HG03045 (cell line): ENCODE data around the gene C5AR1.
"Not testable (repeated sequence)": the region's sequence is repeated elsewhere in the genome, so short reads cannot be mapped to it uniquely, and the experiment has no call there.

ENCODE experiments used
- ATAC-seq: cut with Tn5 transposase; IDR thresholded peaks from one replicate; pipeline ENCODE4 v1.9.1; 2021; ENCODE audit warnings: mild to moderate bottlenecking, moderate library complexity; ENCODE audit not compliant: unreplicated experiment

Gene C5AR1

GRCh38 chr19:47324502-47324901 is 14.8 kb downstream of the C5AR1 start:
- ATAC-seq: no peak

DNA sequence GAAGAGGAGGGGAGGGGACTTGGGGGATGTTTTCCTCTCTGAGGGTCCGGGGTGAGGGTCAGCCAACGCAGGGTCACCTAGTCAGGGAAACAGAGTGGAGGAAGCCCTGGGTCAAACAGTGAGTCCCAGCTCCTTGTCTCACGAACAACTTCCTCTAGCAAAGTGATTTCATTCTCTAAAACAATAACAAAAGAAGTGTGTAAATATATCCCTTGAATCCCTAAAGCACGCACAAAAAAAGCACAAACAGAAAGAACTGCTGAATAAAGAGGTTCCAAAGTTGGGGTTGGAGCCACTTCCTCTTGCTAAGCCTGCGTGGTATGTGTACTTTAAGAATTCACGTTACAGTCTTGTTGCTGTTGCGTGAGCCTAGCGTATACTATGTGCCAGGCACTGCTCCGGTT is 20.8 kb downstream of the C5AR1 start:
- no peak for ATAC-seq

GRCh38 chr19:47331490-47331889 is 21.8 kb downstream of the C5AR1 start:
- no peak for ATAC-seq

- ATAC-seq: no peak
These were observed 22.4 kb downstream of the C5AR1 start, which contains the start of gene C5AR2 for GRCh38 chr19:47331931-47332547. Gene C5AR2 (plus strand): TSS chr19:47332175. CDS start chr19:47340800, 8,625 bp downstream.

- ATAC-seq: not testable (repeated sequence)
These were observed 27.4 kb downstream of the C5AR1 start for GRCh38 chr19:47336765-47337718.

GRCh38 chr19:47339196-47339880 is 29.7 kb downstream of the C5AR1 start:
- no peak for ATAC-seq

DNA sequence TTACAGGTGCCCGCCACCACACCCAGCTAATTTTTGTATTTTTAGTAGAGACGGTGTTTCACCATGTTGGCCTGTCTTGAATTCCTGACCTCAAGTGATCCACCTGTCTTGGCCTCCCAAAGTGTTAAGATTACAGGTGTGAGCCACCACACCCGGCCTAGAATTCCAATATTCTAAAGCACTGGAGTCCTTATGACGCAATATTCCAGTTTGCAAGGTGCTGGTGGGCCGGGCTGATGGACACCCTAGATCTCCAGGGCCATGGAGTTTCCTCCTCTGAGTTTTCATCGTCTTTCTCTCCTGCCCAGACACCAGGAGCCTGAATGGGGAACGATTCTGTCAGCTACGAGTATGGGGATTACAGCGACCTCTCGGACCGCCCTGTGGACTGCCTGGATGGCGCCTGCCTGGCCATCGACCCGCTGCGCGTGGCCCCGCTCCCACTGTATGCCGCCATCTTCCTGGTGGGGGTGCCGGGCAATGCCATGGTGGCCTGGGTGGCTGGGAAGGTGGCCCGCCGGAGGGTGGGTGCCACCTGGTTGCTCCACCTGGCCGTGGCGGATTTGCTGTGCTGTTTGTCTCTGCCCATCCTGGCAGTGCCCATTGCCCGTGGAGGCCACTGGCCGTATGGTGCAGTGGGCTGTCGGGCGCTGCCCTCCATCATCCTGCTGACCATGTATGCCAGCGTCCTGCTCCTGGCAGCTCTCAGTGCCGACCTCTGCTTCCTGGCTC is 31.0 kb downstream of the C5AR1 start:
- ATAC-seq: no peak

DNA sequence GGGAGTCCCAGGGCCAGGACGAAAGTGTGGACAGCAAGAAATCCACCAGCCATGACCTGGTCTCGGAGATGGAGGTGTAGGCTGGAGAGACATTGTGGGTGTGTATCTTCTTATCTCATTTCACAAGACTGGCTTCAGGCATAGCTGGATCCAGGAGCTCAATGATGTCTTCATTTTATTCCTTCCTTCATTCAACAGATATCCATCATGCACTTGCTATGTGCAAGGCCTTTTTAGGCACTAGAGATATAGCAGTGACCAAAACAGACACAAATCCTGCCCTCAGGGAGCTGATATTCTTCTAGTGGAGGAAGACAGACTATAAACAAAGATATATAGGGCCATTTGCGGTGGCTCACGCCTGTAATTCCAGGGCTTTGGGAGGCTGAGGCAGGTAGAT is 32.1 kb downstream of the C5AR1 start:
- ATAC-seq: no peak

- no peak for ATAC-seq
These were observed 33.6 kb downstream of the C5AR1 start for GRCh38 chr19:47343194-47343802.

- no peak for ATAC-seq
These were observed 34.8 kb downstream of the C5AR1 start for GRCh38 chr19:47344425-47344824.

- not testable (repeated sequence) for ATAC-seq
These were observed 36.4 kb downstream of the C5AR1 start for GRCh38 chr19:47346024-47346423.

- ATAC-seq: peak; percentile 92
These were observed 39.4 kb downstream of the C5AR1 start, which contains the start of gene DHX34 for GRCh38 chr19:47348819-47349795. Gene DHX34 (plus strand): TSS chr19:47349315. CDS start chr19:47353031, 3,716 bp downstream.

GRCh38 chr19:47350630-47351029 is 41.0 kb downstream of the C5AR1 start:
- no peak for ATAC-seq

DNA sequence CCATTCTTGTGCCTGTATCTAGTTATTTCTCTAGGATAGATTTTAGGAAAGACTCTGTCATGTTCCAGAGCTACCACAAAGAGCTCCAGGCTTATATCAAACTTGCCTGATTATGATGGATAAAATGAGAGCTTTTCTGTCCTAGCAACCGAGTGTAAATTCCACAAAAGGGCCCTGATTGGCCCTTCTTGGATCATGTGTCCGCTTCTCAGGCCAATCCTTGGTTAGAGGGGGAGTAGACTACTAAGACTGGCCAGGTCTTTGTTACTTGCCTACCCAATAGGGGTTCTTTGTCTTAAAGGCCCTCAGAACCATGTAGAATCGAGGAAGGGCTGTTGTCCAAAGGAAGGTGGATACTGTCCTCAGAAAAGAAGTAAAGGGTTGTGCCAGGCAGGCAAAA is 41.9 kb downstream of the C5AR1 start:
- no peak for ATAC-seq

- no peak for ATAC-seq
These were observed 42.4 kb downstream of the C5AR1 start for GRCh38 chr19:47352095-47352494.

DNA sequence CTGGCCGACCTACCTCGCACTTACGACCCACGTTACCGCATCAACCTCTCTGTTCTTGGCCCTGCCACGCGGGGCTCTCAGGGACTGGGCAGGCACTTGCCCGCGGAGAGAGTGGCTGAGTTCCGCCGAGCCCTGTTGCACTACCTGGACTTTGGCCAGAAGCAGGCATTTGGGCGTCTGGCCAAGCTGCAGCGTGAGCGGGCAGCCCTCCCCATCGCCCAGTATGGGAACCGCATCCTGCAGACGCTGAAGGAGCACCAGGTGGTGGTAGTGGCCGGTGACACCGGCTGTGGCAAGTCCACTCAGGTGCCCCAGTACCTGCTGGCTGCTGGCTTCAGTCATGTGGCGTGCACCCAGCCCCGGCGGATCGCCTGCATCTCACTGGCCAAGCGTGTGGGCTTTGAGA is 43.6 kb downstream of the C5AR1 start:
- ATAC-seq: no peak

DNA sequence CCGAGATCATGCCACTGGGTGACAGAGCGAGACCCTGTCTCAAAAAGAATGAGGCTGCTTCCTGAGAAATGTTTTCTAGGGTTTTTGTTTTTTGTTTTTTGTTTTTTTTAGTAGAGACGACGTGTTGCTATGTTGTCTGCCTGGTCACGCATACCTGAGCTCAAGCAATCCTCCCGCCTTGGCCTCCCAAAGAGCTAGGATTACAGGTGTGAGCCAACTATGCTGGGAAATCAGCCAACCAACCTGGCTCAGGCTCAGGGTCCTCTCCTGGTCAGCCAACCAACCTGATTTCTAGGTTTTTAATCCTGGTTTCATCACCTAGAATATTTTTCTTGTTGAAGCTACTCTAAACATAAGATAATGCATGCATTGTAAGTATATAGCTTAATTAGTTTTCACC is 47.2 kb downstream of the C5AR1 start:
- ATAC-seq: no peak

DNA sequence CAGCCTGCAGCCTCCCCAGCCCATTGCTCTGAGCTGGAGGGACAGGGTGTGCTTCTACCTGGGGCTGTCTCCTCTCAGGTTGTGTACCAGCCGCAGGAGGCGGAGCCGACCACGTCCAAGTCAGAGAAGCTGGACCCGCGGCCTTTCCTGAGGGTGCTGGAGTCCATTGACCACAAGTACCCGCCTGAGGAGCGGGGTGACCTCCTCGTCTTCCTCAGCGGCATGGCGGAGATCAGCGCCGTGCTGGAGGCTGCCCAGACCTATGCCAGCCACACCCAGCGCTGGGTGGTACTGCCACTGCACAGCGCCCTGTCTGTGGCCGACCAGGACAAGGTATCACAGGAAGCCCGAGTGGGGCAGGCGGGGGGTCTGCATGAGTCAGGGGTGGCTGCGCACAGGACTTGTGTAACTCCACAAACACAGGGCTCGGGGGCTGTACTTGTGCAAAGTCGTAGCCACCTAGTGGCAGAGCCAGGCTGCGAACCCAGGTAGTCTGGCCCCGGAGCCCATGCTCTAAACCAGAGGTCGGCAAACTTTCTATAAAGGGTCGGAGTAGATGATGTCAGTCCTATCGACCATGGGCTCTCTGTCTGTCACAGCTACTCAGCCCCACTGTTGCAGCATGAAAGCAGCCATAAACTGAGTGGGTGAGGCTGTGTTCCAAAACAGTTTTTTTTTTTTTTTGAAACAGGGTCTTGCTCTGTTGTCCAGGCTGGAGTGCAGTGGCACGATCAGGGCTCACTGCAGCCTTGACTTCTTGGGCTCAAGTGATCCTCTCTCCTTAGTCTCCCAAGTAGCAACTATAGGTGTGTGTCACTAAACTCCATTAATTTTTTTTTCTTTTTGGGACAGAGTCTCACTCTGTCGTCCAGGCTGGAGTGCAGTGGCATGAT is 48.4 kb downstream of the C5AR1 start:
- no peak for ATAC-seq
